ENCODE results near the gene MTOR.

- TF ChIP-seq CTCF (IDR thresholded peaks at IDR 0.05 in 8 of 11, conservative IDR thresholded peaks at IDR 0.05 in 3 of 11) (no peak), POLR2AphosphoS5 (IDR thresholded peaks at IDR 0.05) (no peak), POLR2A (IDR thresholded peaks at IDR 0.05) (no peak)
Observed at GRCh38 chr1:11233208-11233607, 29.1 kb downstream of the MTOR start.

All from spleen (tissue), 7 donors.